H9 (cell line): Measurements from ENCODE around the gene CA5A. TPM values are rescaled to one million over a fixed set of nuclear protein-coding genes. Genes with fewer than 3 reads are reported as not detected.

Source experiments
- DNase-seq: peaks from one replicate; pipeline ENCODE4 v3.0.0-alpha.2; 2017
- H2AFZ ChIP-seq: one replicate; pipeline ENCODE4 v1.6.1; 2013; ENCODE audit warnings: mild to moderate bottlenecking, low read length, control low read depth, moderate library complexity
- H2AK5ac ChIP-seq: 2 replicates; pipeline ENCODE4 v1.6.1; 2013; ENCODE audit warnings: low read length, control low read depth, mixed read lengths; ENCODE audit not compliant: insufficient read length
- H2BK120ac ChIP-seq: one replicate; pipeline ENCODE4 v1.6.1; 2013; ENCODE audit warnings: low read depth, mild to moderate bottlenecking, low read length, control low read depth, inconsistent platforms; ENCODE audit not compliant: poor library complexity, severe bottlenecking
- H2BK12ac ChIP-seq: 2 replicates; pipeline ENCODE4 v1.6.1; 2013; ENCODE audit warnings: low read length, control low read depth, mixed read lengths, low read depth; ENCODE audit not compliant: insufficient read length
- H2BK15ac ChIP-seq: 2 replicates; pipeline ENCODE4 v1.6.1; 2013; ENCODE audit warnings: low read depth, low read length, control low read depth
- H2BK20ac ChIP-seq: one replicate; pipeline ENCODE4 v1.6.1; 2013; ENCODE audit warnings: low read depth, mild to moderate bottlenecking, low read length, control low read depth, inconsistent platforms; ENCODE audit not compliant: poor library complexity, severe bottlenecking
- H2BK5ac ChIP-seq: 2 replicates; pipeline ENCODE4 v1.6.1; 2013; ENCODE audit warnings: low read length, control low read depth, mixed read lengths; ENCODE audit not compliant: insufficient read length
- H3K14ac ChIP-seq: 2 replicates; pipeline ENCODE4 v1.6.1; 2013; ENCODE audit warnings: low read length, control low read depth; ENCODE audit not compliant: insufficient read depth
- H3K18ac ChIP-seq: 2 replicates; pipeline ENCODE4 v1.6.1; 2013; ENCODE audit warnings: low read depth, mild to moderate bottlenecking, mixed read lengths, low read length, control low read depth; ENCODE audit not compliant: insufficient read length
- H3K23ac ChIP-seq: 2 replicates; pipeline ENCODE4 v1.6.1; 2013; ENCODE audit warnings: low read length, control low read depth, mixed read lengths, low read depth; ENCODE audit not compliant: insufficient read length
- H3K23me2 ChIP-seq: 2 replicates; pipeline ENCODE4 v1.6.1; 2013; ENCODE audit warnings: low read depth, mild to moderate bottlenecking, mixed read lengths, low read length, control low read depth; ENCODE audit not compliant: insufficient read length, poor library complexity, severe bottlenecking
- H3K27ac ChIP-seq: 2 replicates; pipeline ENCODE4 v1.5.1; 2013; ENCODE audit warnings: low read length, control low read depth, mixed read lengths, low read depth; ENCODE audit not compliant: insufficient read length
- H3K27me3 ChIP-seq: 2 replicates; pipeline ENCODE4 v1.6.1; 2013; ENCODE audit warnings: low read length, control low read depth, inconsistent platforms; ENCODE audit not compliant: insufficient read depth
- H3K4ac ChIP-seq: 2 replicates; pipeline ENCODE4 v1.6.1; 2013; ENCODE audit warnings: low read depth, mild to moderate bottlenecking, control low read depth, inconsistent platforms, low read length, moderate library complexity
- H3K4me1 ChIP-seq: 2 replicates; pipeline ENCODE4 v1.6.1; 2013; ENCODE audit warnings: low read length, control low read depth, inconsistent platforms; ENCODE audit not compliant: insufficient read depth
- H3K4me2 ChIP-seq: 2 replicates; pipeline ENCODE4 v1.6.1; 2013; ENCODE audit warnings: low read length, control low read depth, mixed read lengths; ENCODE audit not compliant: insufficient read length, insufficient read depth
- H3K56ac ChIP-seq: 2 replicates; pipeline ENCODE4 v1.6.1; 2013; ENCODE audit warnings: low read depth, mild to moderate bottlenecking, mixed read lengths, low read length, control low read depth; ENCODE audit not compliant: insufficient read length
- H3K79me1 ChIP-seq: 2 replicates; pipeline ENCODE4 v1.6.1; 2013; ENCODE audit warnings: low read depth, mild to moderate bottlenecking, moderate library complexity, low read length, control low read depth, inconsistent platforms; ENCODE audit not compliant: insufficient read depth, poor library complexity, severe bottlenecking
- H3K79me2 ChIP-seq: 2 replicates; pipeline ENCODE4 v1.6.1; 2013; ENCODE audit warnings: low read length, control low read depth, inconsistent platforms; ENCODE audit not compliant: insufficient read depth
- H3K9ac ChIP-seq: 2 replicates; pipeline ENCODE4 v1.6.1; 2013; ENCODE audit warnings: low read length, control low read depth, mixed read lengths; ENCODE audit not compliant: insufficient read length; ENCODE audit errors: extremely low read depth
- H3K9me3 ChIP-seq: one replicate; pipeline ENCODE4 v1.6.1; 2013; ENCODE audit warnings: low read depth, low read length, inconsistent platforms; ENCODE audit not compliant: control insufficient read depth
- H3T11ph ChIP-seq: one replicate; pipeline ENCODE4 v1.6.1; 2013; ENCODE audit warnings: mild to moderate bottlenecking, low read length, control low read depth, inconsistent platforms
- H4K20me1 ChIP-seq: one replicate; pipeline ENCODE4 v1.6.1; 2013; ENCODE audit not compliant: control insufficient read depth, insufficient read length, insufficient read depth
- H4K5ac ChIP-seq: 2 replicates; pipeline ENCODE4 v1.6.1; 2013; ENCODE audit warnings: low read depth, mild to moderate bottlenecking, mixed read lengths, low read length, control low read depth; ENCODE audit not compliant: insufficient read length
- H4K8ac ChIP-seq: replicated peaks from 2 replicates; pipeline ENCODE4 v1.6.1; 2013; ENCODE audit warnings: low read length, control low read depth, mixed read lengths, low read depth; ENCODE audit not compliant: insufficient read length
- H4K91ac ChIP-seq: 2 replicates; pipeline ENCODE4 v1.6.1; 2013; ENCODE audit warnings: low read depth, mild to moderate bottlenecking, moderate library complexity, mixed read lengths, low read length, control low read depth; ENCODE audit not compliant: insufficient read length
- H3K27ac Mint-ChIP-seq, 3 experiments: 2 replicates in 2 of 3; 3 replicates in 1 of 3; pipeline ENCODE4 v1.8.0; 2020 to 2021; ENCODE audit warnings: mixed read lengths in 3 of 3, mild to moderate bottlenecking in 1 of 3, moderate library complexity in 1 of 3
- H3K27me3 Mint-ChIP-seq: 2 replicates; pipeline ENCODE4 v1.8.0; 2021; ENCODE audit warnings: low read depth, mild to moderate bottlenecking, moderate library complexity, mixed read lengths
- H3K36me3 Mint-ChIP-seq, 3 experiments: 2 replicates in 2 of 3; 3 replicates in 1 of 3; pipeline ENCODE4 v1.8.0; 2020 to 2021; ENCODE audit warnings: low read depth in 3 of 3, mixed read lengths in 3 of 3; ENCODE audit not compliant: insufficient read depth in 1 of 3
- H3K4me1 Mint-ChIP-seq, 2 experiments: 2 replicates each; pipeline ENCODE4 v1.8.0; 2020; ENCODE audit warnings: mixed read lengths in 2 of 2
- H3K4me3 Mint-ChIP-seq, 2 experiments: 2 replicates in 1 of 2; 3 replicates in 1 of 2; pipeline ENCODE4 v1.8.0; 2020 to 2021; ENCODE audit warnings: mild to moderate bottlenecking in 2 of 2, mixed read lengths in 2 of 2, moderate library complexity in 1 of 2
- H3K9me3 Mint-ChIP-seq, 2 experiments: 2 replicates in 1 of 2; 3 replicates in 1 of 2; pipeline ENCODE4 v1.8.0; 2020; ENCODE audit warnings: mild to moderate bottlenecking in 2 of 2, mixed read lengths in 2 of 2, moderate library complexity in 1 of 2
- CTCF ChIP-seq: fragments of 200-600 bp; sonication (generic); conservative IDR thresholded peaks from 3 replicates; pipeline ENCODE4 v1.8.0; 2021; ENCODE audit warnings: antibody characterized with exemption, mild to moderate bottlenecking
- WGBS: extraction: QIAGEN DNeasy Blood & Tissue Kit; methylation state at CpG from one replicate; pipeline ENCODE4 v1.1.7; 2013; ENCODE audit warnings: missing lambda C conversion rate, low lambda C conversion rate, mixed read lengths; ENCODE audit not compliant: insufficient read length; ENCODE audit errors: extremely low coverage; 5-methylcytosine and 5-hydroxymethylcytosine counted together
- total RNA-seq: library from RNA; stranded (reverse); gene quantifications from 2 replicates; pipeline ENCODE4 v1.2.1, GENCODE V29; 2021

The CA5A gene
- total RNA-seq, 1 experiment from 2014 or later = not detected

- Histone ChIP-seq H3K27me3 (no peaks in the 10 kb centered on the region), H4K20me1 (no peaks in the 10 kb centered on the region), H4K5ac (no peak overlapping the region), H3K4me1 (no peaks in the 10 kb centered on the region; the same call in 1 of the 2 replicates), H3K18ac (no peak overlapping the region), H3K9me3 (no peaks in the 10 kb centered on the region), H3K79me2 (no peaks in the 10 kb centered on the region; the same call in 1 of the 2 replicates), H3K4me2 (no peak overlapping the region), H4K91ac (no peak overlapping the region), H3T11ph (no peak overlapping the region), H3K27ac (no peak overlapping the region), H3K23me2 (no peaks in the 10 kb centered on the region), H2AK5ac (no peak overlapping the region), H2AFZ (no peak overlapping the region), H3K79me1 (no peaks in the 10 kb centered on the region), H2BK5ac (no peak overlapping the region), H3K23ac (no peak overlapping the region), H2BK12ac (no peak overlapping the region), H2BK120ac (no peak overlapping the region), H4K8ac (no peak overlapping the region), H2BK15ac (no peak overlapping the region), H3K9ac (no peak overlapping the region), H3K56ac (no peak overlapping the region), H2BK20ac (no peak overlapping the region), H3K14ac (no peak overlapping the region), H3K4ac (no peak overlapping the region)
- no CpG with 5 or more reads among the region's 22 CpGs for WGBS
- H3K27ac Mint-ChIP-seq = no peak overlapping the region
- no peak overlapping the region; a peak in 1 of 5 replicates for H3K4me3 Mint-ChIP-seq
- peaks cover 9% of the 10 kb centered on the region for H3K27me3 Mint-ChIP-seq
- peaks cover 20 to 44% of the 10 kb centered on the region in 2 experiments for H3K4me1 Mint-ChIP-seq
- DNase-seq = no peak
- H3K9me3 Mint-ChIP-seq = peaks cover 0 to 3% of the 10 kb centered on the region in 2 experiments; a peak in 1 of 5 replicates
- TF ChIP-seq CTCF = no peak
- H3K36me3 Mint-ChIP-seq = peaks cover 22 to 63% (median 32%) of the 10 kb centered on the region in 3 experiments
These were observed 81.2 kb downstream of the CA5A start for GRCh38 chr16:87854907-87855683.
